CD4-positive, alpha-beta T cell treated with Interleukin-10 for 1 hour (primary cell): ENCODE measurements around the gene SPATA20.

Experiments
- DNase-seq: peaks from one replicate; pipeline ENCODE4 v3.0.0-alpha.2; 2020

SPATA20 gene

GRCh38 chr17:50540560-50541401, 6.2 kb upstream of the SPATA20 start:
- DNase-seq, result no peak

- no peak for DNase-seq
Measured at GRCh38 chr17:50541402-50541715, 5.6 kb upstream of the SPATA20 start.

GRCh38 chr17:50541716-50542688, 5.0 kb upstream of the SPATA20 start:
- DNase-seq, result peak; percentile 84

GRCh38 chr17:50542795-50543774, 3.9 kb upstream of the SPATA20 start:
- no peak for DNase-seq

GRCh38 chr17:50544516-50544915, 2.5 kb upstream of the SPATA20 start:
- DNase-seq, result no peak

GRCh38 chr17:50545311-50545710, 1.7 kb upstream of the SPATA20 start:
- DNase-seq, result no peak

- DNase-seq, result no peak
Measured at GRCh38 chr17:50546701-50547034, 306 bp upstream of the SPATA20 start.

GRCh38 chr17:50547736-50548083, 736 bp downstream of the SPATA20 start:
- DNase-seq, result no peak

GRCh38 chr17:50548831-50549230, 1.9 kb downstream of the SPATA20 start:
- no peak for DNase-seq

GRCh38 chr17:50549256-50549941, 2.4 kb downstream of the SPATA20 start:
- no peak for DNase-seq

GRCh38 chr17:50549969-50550368, 3.0 kb downstream of the SPATA20 start:
- DNase-seq, result no peak

- DNase-seq, result no peak
Measured at GRCh38 chr17:50550661-50551432, 3.9 kb downstream of the SPATA20 start.

- DNase-seq, result no peak
Measured at GRCh38 chr17:50551433-50551815, 4.5 kb downstream of the SPATA20 start.

GRCh38 chr17:50551884-50552283, 4.9 kb downstream of the SPATA20 start:
- no peak for DNase-seq

- DNase-seq, result no peak
Measured at GRCh38 chr17:50554201-50554600, 7.2 kb downstream of the SPATA20 start.

GRCh38 chr17:50556803-50557202, 9.8 kb downstream of the SPATA20 start:
- DNase-seq, result no peak

GRCh38 chr17:50557630-50558029, 10.7 kb downstream of the SPATA20 start:
- DNase-seq, result no peak

- DNase-seq, result no peak
Measured at GRCh38 chr17:50558091-50558490, 11.1 kb downstream of the SPATA20 start.

GRCh38 chr17:50558581-50558940, 11.6 kb downstream of the SPATA20 start:
- DNase-seq, result no peak

GRCh38 chr17:50558941-50559614, 12.1 kb downstream of the SPATA20 start:
- no peak for DNase-seq

GRCh38 chr17:50559674-50560184, 12.8 kb downstream of the SPATA20 start:
- peak; percentile 27 for DNase-seq
